ENCODE measurements around the gene MINK1. TPM values are rescaled to one million over a fixed set of nuclear protein-coding genes. Genes with fewer than 3 reads are reported as not detected.

Gene MINK1
- total and polyA plus RNA-seq, 2 of the 8 experiments (the other 6 are each of a cell fraction or from before 2014, with no cell fraction given): 26.9 to 77.7 TPM

- H2BK120ac ChIP-seq (replicated peaks; ENCODE audit: low read depth, low read length): no peak overlapping the region
- DNase-seq (ENCODE audit: low read depth in 1 of 2, low spot score in 2 of 2) (no peak), FAIRE-seq (no peak)
- H3K23me2 ChIP-seq (ENCODE audit: low read depth, low read length): peaks cover 17% of the 10 kb centered on the region
- H3K27ac ChIP-seq (ENCODE audit: low read depth, low read length): no peak overlapping the region
- no peaks in the 10 kb centered on the region for H3K9me3 ChIP-seq (ENCODE audit: insufficient read depth in 2 of 2, low read depth in 1 of 2, low read length in 1 of 2)
- H2BK5ac ChIP-seq (ENCODE audit: low read depth, low read length): no peak overlapping the region
- H3K27me3 ChIP-seq (replicated peaks in 1 of 4; ENCODE audit: control insufficient read depth in 3 of 4, extremely low read depth in 1 of 4, insufficient read depth in 3 of 4, low read length in 3 of 4): peaks cover 3 to 30% (median 17%) of the 10 kb centered on the region in 4 experiments
- H3K23ac ChIP-seq (ENCODE audit: insufficient read length): no peak overlapping the region
- no peak overlapping the region for H3K56ac ChIP-seq (replicated peaks; ENCODE audit: insufficient read length, low read depth, low read length)
- peak overlapping the region; percentile 70 to 98 for H3K4me2 ChIP-seq (ENCODE audit: insufficient read depth in 1 of 2, low read depth in 2 of 2, low read length in 2 of 2)
- no peak overlapping the region for H2BK20ac ChIP-seq (ENCODE audit: low read length)
- 0% methylated on average over 16 of the region's 25 CpGs; no CpG with 5 or more reads in 1 of the 2 experiments for WGBS, 2 experiments (ENCODE audit: extremely low coverage in 1 of 2, insufficient coverage in 1 of 2, insufficient read length in 1 of 2, insufficient replicate concordance in 2 of 2, low coverage in 1 of 2, low lambda C conversion rate in 2 of 2, missing lambda C conversion rate in 1 of 2)
- H3K36me3 ChIP-seq (ENCODE audit: control insufficient read depth in 2 of 4, insufficient read depth in 4 of 4, low read length in 3 of 4): no peaks in the 10 kb centered on the region
- H4K5ac ChIP-seq (ENCODE audit: insufficient read length, low read depth, low read length): no peak overlapping the region
- no peaks in the 10 kb centered on the region for H3K79me2 ChIP-seq (ENCODE audit: control insufficient read depth in 1 of 2, insufficient read depth in 2 of 2, low read length in 2 of 2)
- POLR2A ChIA-PET (ENCODE audit: partially characterized antibody): interaction anchor here (1.1 to 3.1 kb wide), 12 partner anchors 15 to 150 kb away, joined by 3 to 15 read pairs (median 4); partner anchors contain the start of genes PLD2, RNF167 and SLC25A11
- H3K18ac ChIP-seq (ENCODE audit: extremely low read depth, low read length): peak overlapping the region; percentile 78; the same call in 1 of the 2 replicates
- no peak overlapping the region for H2BK12ac ChIP-seq (ENCODE audit: low read depth, low read length)
- H4K91ac ChIP-seq (replicated peaks; ENCODE audit: insufficient read length, low read length): no peak overlapping the region
- H3K14ac ChIP-seq (ENCODE audit: insufficient read length): no peak overlapping the region
- peak overlapping the region; percentile 89; the same call in 1 of the 2 replicates for H4K8ac ChIP-seq (ENCODE audit: extremely low read depth, insufficient read depth, low read length)
- H3K4ac ChIP-seq (replicated peaks; ENCODE audit: insufficient read length, low read depth, low read length): peak overlapping the region; percentile 85
- no peak overlapping the region; the same call in 1 of the 2 replicates for H2BK15ac ChIP-seq (ENCODE audit: low read length)
- H3K79me1 ChIP-seq (ENCODE audit: low read depth, low read length): no peaks in the 10 kb centered on the region
- H2AFZ ChIP-seq (ENCODE audit: low read length): no peak overlapping the region; the same call in 1 of the 2 replicates
- CTCF ChIA-PET (ENCODE audit: partially characterized antibody): interaction anchor here (0.8 to 4.8 kb wide), 22 partner anchors 10 to 227 kb away, joined by 3 to 27 read pairs (median 4); partner anchors contain the start of genes PLD2 and TM4SF5
- peaks cover 0 to 15% (median 8%) of the 10 kb centered on the region in 4 experiments; a peak in 5 of 7 replicates for H3K4me1 ChIP-seq (replicated peaks in 1 of 4; ENCODE audit: control insufficient read depth in 3 of 4, insufficient read depth in 4 of 4, low read length in 3 of 4)
- H2AK5ac ChIP-seq (ENCODE audit: low read depth, low read length): no peak overlapping the region
- peak overlapping the region; percentile 46 to 74 (median 66) for H3K4me3 ChIP-seq (ENCODE audit: extremely low read depth in 1 of 4, insufficient read depth in 2 of 4, low read depth in 3 of 4, low read length in 4 of 4)
- H4K20me1 ChIP-seq (replicated peaks in 1 of 2; ENCODE audit: control insufficient read depth in 1 of 2, insufficient read depth in 2 of 2, low read length in 2 of 2): peaks cover 0 to 2% of the 10 kb centered on the region in 2 experiments
- H3K9ac ChIP-seq (replicated peaks in 1 of 4; ENCODE audit: extremely low read depth in 1 of 4, low read depth in 3 of 4, low read length in 3 of 4): peak overlapping the region in 3 of 4 experiments; percentile 2 to 60 (median 4); a peak in 4 of 7 replicates
- no peak for TF ChIP-seq CEBPB (IDR thresholded peaks at IDR 0.05; ENCODE audit: low read depth, low read length)
Measured at GRCh38 chr17:4789701-4789950, 43.5 kb upstream of the MINK1 start.
